Activated T-helper 1 cell treated with anti-CD3 and anti-CD28 coated beads, Interleukin-2, amount 50 U/mL, for 16 hours (primary cell): ENCODE measurements around the gene ZBTB45.

Experiments used
- DNase-seq, 2 donors: peaks; one replicate each; pipeline ENCODE4 v3.0.0-alpha.2; 2020; ENCODE audit warnings: low read depth in 1 of 2, low spot score in 1 of 2

Gene ZBTB45

GRCh38 chr19:58519355-58520256 is at the start of gene ZBTB45:
Gene ZBTB45, minus strand, starts transcription at chr19:58519810. Its CDS starts 2,137 bp downstream, at chr19:58517673.
- peak; percentile 66 to 81 for DNase-seq

DNA sequence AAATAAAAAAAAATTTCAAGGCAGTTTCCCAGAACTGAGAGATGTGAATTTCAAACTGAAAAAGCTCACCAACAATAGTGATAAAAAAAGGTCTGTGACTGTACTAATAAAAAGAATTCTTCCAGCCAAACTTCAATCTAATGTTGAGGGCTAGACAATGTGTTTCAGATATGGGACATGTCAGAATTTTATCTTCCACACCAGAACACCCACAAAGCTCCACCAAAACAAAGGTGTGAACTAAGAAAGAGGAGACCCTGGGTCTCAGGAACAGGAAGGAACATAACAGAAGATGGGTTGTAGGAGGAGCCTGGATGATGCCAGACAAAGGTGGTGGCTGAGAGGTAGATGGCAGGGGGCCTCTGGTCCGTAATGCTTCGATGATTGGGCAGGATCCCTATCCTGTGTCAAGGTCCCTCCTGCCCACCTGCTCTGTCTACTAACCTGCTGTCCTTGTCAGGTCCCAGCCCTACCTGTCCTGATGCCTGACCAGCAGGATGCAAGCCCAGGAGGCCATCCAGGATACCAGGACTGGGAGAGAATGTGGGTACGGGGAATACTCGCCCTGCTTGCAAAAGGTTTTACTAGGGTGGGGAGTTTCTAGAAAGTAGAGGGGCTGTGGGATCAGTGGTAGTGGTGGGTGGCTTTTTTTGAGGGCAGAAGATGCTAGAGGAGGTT is 49.0 kb upstream of the ZBTB45 start:
- DNase-seq, result no peak

DNA sequence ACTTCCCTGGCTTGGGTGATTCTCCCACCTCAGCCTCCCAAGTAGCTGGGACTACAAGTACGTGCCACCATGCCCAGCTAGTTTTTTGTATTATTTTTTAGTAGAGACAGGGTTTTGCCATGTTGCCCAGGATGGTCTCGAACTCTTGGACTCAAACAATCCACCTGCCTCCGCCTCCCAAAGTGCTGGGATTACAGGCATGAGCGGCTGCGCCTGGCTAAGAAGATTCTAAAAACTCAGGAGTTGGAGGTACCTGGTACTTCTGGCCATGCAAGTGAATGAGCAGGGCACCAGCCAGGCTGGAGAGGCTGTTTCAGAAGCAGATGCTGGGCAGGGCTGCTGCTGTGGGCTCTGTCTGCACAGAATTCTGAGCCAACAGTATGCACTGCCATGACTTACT is 47.4 kb upstream of the ZBTB45 start:
- DNase-seq, result no peak

DNA sequence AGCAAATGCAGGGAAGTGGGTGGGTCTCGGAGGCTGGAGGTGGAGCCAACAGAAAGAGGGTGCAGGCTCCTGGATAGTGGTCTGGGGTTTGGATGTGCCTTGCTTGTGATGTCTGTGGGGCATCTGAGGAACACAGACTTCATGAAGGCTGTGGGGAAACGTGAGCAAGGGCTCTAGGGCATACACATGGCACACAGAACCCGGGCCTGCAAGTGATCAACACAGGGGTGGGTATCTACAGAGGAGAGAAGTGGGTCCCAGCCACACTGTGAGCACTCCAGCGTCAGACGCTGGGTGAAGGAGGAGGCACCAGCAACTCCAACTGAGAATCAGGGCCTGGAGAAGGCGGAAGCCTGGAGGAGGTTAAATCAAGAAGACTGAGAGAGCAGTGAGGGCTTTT is 44.2 kb upstream of the ZBTB45 start:
- DNase-seq, result no peak

DNA sequence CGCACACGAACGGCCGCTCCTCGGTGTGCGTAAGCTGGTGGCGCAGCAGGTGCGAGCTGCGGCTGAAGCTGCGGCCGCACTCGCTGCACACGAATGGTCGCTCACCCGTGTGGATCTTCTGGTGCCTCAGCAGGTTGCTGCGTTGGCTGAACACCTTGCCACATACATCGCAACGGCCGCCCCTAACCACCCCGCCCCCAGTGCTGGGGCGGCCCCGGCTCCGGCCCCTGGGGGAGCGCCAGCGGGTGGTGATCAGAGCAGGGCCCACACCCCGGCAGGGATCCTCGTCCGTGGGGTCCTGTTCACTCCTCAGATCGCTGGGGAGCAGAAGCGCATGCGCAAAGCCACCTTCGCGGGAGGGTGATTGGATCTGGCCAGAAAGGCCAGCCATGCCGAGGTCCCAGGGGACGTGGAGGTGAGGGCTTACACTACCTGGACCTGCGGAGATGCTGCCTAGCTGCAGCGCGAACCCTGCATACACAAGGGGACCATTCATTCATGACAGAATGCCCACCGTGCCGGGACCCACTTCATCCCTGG is 43.5 kb upstream of the ZBTB45 start:
- DNase-seq, result no peak

- DNase-seq, result no peak
Measured at GRCh38 chr19:58562122-58563033, 42.8 kb upstream of the ZBTB45 start.

- DNase-seq, result no peak
Measured at GRCh38 chr19:58561373-58562121, 41.9 kb upstream of the ZBTB45 start.

GRCh38 chr19:58560921-58561320 is 41.3 kb upstream of the ZBTB45 start:
- DNase-seq, result no peak

- DNase-seq, result no peak
Measured at GRCh38 chr19:58560007-58560887, 40.6 kb upstream of the ZBTB45 start.

- peak in 1 of 2 donors; percentile 39 for DNase-seq
Measured at GRCh38 chr19:58559275-58560006, 39.8 kb upstream of the ZBTB45 start.

DNA sequence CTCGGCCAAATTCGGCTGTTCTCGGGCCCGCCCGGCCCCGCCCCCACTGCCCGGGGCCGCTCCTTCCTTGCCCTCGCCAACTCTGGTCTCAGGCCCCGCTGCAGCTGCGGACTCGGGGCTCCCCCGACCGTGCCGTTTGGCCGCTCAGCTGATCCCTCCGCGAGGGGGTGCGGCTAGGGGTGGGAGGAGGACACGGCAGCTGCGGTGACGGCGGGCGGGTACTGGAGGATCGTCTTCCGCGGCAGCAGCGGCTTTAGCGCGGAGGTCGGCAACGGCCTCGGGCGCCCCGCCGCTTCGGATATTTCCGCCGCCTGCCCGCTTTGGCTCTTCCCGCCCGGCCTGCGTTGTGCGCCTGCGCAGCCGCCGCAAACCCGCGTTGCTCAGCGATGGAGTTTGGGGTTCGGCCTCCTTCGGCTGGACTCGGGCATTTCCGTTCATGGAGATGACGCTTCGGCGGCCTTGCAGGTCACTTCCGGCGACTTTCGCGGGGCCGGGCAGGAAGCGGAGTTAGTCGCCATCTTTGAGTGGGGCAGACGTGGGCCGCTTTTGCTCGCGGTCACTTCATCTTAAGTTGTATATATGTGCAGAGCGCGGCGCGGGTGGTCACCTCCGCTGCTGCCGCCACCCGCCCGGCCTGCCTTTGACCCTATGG is 39.1 kb upstream of the ZBTB45 start:
- DNase-seq, result peak; percentile 99

- peak; percentile 36 to 46 for DNase-seq
Measured at GRCh38 chr19:58558066-58558622, 38.5 kb upstream of the ZBTB45 start, which contains the start of gene UBE2M. Gene UBE2M, minus strand, starts transcription at chr19:58558611. Its CDS starts 230 bp downstream, at chr19:58558381.

DNA sequence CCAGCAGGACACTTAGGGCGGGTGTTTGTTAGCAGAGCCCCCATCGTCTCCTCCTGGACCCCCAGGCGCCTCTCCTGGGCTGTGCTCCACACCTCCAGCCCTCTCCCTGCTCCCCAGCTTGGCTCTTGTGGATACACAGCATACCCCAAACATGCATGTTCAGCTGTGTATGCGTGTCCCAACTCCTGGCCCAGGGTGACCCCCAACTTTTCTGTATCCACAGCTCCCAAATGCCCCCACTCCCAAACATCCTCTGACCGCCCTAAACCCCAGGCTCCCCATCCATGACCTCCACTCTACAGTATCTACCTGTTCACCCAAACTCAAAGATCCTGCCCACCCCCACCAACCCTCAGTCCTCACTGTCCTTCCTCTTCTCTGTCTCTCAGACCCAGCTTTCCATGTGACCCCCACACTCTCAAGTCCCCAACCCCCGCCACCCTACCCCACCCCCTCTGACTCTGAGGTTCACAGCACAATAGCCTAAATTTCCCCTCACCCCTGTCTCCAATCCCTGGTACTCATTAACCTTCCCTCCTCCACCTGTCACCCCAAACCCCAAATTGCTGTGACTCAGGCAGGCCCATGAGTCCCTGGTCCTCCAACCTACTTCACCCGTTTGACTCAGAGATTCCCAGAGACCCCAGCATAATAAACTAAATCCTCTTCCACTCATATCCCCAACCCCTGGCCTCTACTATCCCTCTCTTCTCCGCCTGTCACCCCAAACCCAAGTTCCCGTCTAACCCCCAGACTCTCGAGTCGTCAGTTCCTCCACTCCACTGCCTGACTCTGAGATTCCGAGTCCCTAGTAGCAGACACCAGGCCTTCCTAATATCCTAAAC is 37.8 kb upstream of the ZBTB45 start:
- DNase-seq, result no peak

DNA sequence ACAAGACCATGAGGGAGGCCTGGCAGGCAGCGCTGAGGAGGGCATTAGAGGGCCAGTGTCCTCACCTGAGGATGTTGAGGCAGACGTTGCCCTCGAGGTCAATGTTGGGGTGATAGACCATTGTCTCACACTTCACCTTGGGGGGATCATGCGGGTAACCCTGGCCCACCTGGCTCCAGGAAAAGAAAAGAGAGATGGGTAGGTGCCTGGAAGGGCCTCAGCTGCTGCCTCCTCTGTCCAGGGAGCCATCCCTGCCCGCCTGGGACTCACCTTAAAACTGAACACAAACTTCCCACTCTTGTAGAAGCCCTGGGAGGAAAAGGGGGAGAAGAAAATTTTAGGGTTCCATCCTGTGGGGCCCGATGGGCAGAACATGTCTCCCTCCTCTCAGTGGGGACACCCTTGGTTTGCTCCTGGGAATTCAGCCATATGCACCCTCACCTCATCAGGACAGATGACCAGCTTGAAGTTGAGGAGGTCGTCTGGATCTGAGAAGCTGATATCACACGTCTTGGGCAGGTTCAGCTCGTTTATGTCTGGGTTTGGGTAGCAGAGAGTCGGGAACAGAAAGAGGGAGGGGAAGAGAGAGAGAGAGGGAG is 37.1 kb upstream of the ZBTB45 start:
- DNase-seq, result no peak

DNA sequence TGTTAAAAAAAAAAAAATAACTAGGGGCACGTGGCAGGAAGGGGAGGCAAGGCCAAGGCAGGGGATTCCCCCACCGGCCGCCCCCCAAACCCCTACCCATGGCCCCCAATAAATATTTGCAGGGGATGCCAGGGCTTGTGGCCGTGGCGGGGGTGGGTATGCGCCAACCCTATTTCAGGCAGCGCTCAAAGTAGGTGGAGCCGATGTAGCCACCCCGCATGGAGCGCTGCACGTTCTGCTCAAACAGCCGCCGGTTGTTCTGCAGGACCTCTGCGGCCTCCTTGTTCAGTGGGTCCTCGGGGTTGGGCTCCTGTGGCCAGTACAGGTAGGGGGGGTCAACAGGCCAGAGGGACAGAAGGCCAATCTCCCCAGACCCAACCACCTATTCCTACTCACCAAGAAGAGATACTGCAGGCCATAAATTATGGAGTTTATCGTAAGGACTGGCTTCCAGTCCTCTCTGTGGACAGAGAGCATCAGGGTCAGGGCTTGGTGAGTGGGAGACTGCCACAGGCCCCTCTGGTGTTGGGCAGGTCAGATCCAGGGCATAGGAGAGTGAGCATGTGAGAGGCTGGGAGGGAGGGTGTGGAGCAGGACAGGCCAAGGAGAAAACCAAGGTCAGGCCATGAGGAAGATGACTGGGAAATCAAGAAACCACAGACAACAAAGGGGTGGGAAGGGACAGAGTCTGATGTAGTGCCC is 36.5 kb upstream of the ZBTB45 start:
- DNase-seq, result no peak

GRCh38 chr19:58555369-58555885 is 35.8 kb upstream of the ZBTB45 start:
- DNase-seq, result no peak
